MCF 10A (cell line): ENCODE measurements around the gene TMEM31. TPM values are rescaled to one million over a fixed set of nuclear protein-coding genes. Genes with fewer than 3 reads are reported as not detected.
A peak's percentile ranks its signal among the peaks of the same experiment; 100 is the strongest.

Experiments
- BruUV-seq: library from RNA; stranded (reverse); fragments of 400-500 nt; replicated peaks from 2 replicates; lab custom pipeline; 2021; lab: Mats Ljungman, UMichigan
- CTCF ChIA-PET: fragments of 300-600 bp; sonication (Branson Sonifier 250); formaldehyde crosslinking; extraction: SDS; loops from one replicate; lab custom pipeline; 2021; ENCODE audit warnings: antibody characterized with exemption, inconsistent platforms; lab: Yijun Ruan, JAX
- POLR2A ChIA-PET: fragments of 300-600, 350-650 bp; sonication (Branson Sonifier 250); formaldehyde crosslinking; extraction: SDS; loops from one replicate; lab custom pipeline; 2020; ENCODE audit warnings: antibody characterized with exemption, inconsistent platforms; lab: Yijun Ruan, JAX
- DNase-seq: peaks from one replicate; pipeline ENCODE4 v3.0.0-alpha.2; 2018; ENCODE audit not compliant: unreplicated experiment
- H3K27ac Mint-ChIP-seq: one replicate; pipeline ENCODE4 v1.8.0; 2022; ENCODE audit warnings: mild to moderate bottlenecking, low read depth, mixed read lengths; ENCODE audit not compliant: unreplicated experiment
- H3K27me3 Mint-ChIP-seq: one replicate; pipeline ENCODE4 v1.8.0; 2022; ENCODE audit warnings: mixed read lengths; ENCODE audit not compliant: insufficient read depth, unreplicated experiment
- H3K36me3 Mint-ChIP-seq: one replicate; pipeline ENCODE4 v1.8.0; 2022; ENCODE audit warnings: mild to moderate bottlenecking, moderate library complexity, mixed read lengths; ENCODE audit not compliant: insufficient read depth, unreplicated experiment
- H3K4me1 Mint-ChIP-seq: one replicate; pipeline ENCODE4 v1.8.0; 2022; ENCODE audit warnings: mixed read lengths; ENCODE audit not compliant: insufficient read depth, unreplicated experiment
- H3K4me3 Mint-ChIP-seq: one replicate; pipeline ENCODE4 v1.8.0; 2022; ENCODE audit warnings: mild to moderate bottlenecking, moderate library complexity, mixed read lengths; ENCODE audit not compliant: unreplicated experiment
- H3K9me3 Mint-ChIP-seq: one replicate; pipeline ENCODE4 v1.8.0; 2022; ENCODE audit warnings: mixed read lengths; ENCODE audit not compliant: unreplicated experiment
- intact Hi-C: fragments of 100-400 bp; cut with micrococcal nuclease; formaldehyde crosslinking; loops from 2 replicates; pipeline ENCODE4 v1.14.1; 2022
- total RNA-seq: library from RNA; stranded (reverse); gene quantifications from 2 replicates; pipeline ENCODE4 v1.2.3, GENCODE V29; 2022
- TF ChIP-seq, protein P1 (sequence below): fragments of 200-600 bp; IDR thresholded peaks from one replicate; pipeline ENCODE4 v1.8.0; 2022; ENCODE audit warnings: antibody characterized with exemption, mild to moderate bottlenecking; ENCODE audit not compliant: unreplicated experiment

TMEM31 gene
- total RNA-seq, 1 experiment from 2014 or later = not detected

DNA sequence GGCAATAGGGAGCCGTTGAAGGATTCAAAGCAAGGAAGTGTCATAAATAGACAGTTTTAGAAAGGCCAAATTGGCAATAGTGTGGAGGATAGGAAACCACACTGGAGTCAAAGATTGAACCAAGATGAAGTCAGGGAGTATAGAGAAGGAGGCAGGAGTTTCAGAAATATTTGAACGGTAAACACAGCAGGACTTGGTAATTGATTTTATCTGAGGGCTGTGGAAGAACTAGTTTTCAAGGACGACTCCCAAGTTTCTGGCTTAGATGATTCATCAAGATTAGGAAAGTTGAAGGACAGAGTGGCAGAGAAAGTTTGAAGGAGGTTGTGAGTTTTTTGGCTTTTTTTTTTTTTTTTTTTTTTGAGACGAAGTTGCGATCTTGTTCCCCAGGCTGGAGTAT lies 11.5 kb upstream of the TMEM31 start:
- ChIA-PET CTCF (no interaction called here), POLR2A (no interaction called here)
- Mint-ChIP-seq H3K27ac (no peak overlapping the region), H3K4me3 (no peak overlapping the region), H3K27me3 (peaks cover 60% of the 10 kb centered on the region), H3K36me3 (no peaks in the 10 kb centered on the region), H3K4me1 (no peaks in the 10 kb centered on the region), H3K9me3 (no peaks in the 10 kb centered on the region)
- intact Hi-C loops = no loop called here
- BruUV-seq = no TSS peak
- TF ChIP-seq, protein P1, sequence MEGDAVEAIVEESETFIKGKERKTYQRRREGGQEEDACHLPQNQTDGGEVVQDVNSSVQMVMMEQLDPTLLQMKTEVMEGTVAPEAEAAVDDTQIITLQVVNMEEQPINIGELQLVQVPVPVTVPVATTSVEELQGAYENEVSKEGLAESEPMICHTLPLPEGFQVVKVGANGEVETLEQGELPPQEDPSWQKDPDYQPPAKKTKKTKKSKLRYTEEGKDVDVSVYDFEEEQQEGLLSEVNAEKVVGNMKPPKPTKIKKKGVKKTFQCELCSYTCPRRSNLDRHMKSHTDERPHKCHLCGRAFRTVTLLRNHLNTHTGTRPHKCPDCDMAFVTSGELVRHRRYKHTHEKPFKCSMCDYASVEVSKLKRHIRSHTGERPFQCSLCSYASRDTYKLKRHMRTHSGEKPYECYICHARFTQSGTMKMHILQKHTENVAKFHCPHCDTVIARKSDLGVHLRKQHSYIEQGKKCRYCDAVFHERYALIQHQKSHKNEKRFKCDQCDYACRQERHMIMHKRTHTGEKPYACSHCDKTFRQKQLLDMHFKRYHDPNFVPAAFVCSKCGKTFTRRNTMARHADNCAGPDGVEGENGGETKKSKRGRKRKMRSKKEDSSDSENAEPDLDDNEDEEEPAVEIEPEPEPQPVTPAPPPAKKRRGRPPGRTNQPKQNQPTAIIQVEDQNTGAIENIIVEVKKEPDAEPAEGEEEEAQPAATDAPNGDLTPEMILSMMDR = no peak
- no peak for DNase-seq

GRCh38 chrX:103704863-103705262 lies 5.8 kb upstream of the TMEM31 start:
- DNase-seq = no peak
- TF ChIP-seq, protein P1 = no peak
- CTCF ChIA-PET = no interaction called here
- Mint-ChIP-seq H3K27me3 (peaks cover 81% of the 10 kb centered on the region), H3K27ac (no peak overlapping the region), H3K4me3 (no peak overlapping the region), H3K36me3 (no peaks in the 10 kb centered on the region), H3K9me3 (no peaks in the 10 kb centered on the region), H3K4me1 (no peaks in the 10 kb centered on the region)
- POLR2A ChIA-PET = no interaction called here
- intact Hi-C loops = no loop called here
- BruUV-seq = no TSS peak

DNA sequence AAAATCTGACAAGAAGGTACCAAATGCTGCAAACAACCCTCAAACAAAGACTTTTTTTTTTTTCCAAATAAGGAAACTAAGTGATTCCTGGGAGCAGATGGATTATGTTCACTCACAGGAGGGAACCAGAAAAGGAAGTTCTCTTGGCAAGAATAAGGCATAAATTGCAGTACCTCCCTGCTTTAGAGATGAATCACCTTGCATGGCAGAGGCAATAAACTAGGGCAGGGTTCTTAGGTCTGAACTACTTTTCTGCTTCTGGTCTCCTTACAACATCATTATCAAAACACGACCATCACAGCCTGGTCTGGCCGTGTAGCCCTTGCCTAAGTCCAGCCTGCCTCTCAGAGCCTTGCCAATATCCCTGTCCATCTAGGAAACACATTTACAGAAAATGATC lies 6.3 kb downstream of the TMEM31 start:
- Mint-ChIP-seq H3K36me3 (no peaks in the 10 kb centered on the region), H3K4me1 (peaks cover 6% of the 10 kb centered on the region), H3K9me3 (no peaks in the 10 kb centered on the region), H3K27ac (peak overlapping the region; percentile 62), H3K4me3 (no peak overlapping the region), H3K27me3 (peaks cover 73% of the 10 kb centered on the region)
- BruUV-seq = no TSS peak
- TF ChIP-seq, protein P1 = no peak
- peak; percentile 81 for DNase-seq
- intact Hi-C loops = no loop called here
- ChIA-PET POLR2A (no interaction called here), CTCF (no interaction called here)

DNA sequence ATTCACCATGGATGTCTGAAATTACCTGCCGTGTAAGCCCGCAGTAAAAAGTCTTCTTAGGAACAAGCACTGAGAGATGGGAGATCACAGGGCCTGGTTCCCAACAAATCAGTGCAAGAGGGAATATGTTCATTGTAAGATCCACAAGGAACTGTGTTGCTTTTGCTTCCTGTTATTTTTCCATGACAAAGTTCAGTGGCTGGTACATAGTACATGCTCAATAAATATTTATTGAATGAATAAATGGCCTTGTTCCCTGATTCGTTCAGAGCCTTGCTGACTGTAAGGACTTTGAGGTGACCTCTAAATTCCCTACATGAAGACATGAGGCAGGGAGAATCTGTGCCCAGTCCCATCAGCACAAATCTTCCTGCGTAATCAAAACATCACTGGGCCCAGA lies 7.4 kb downstream of the TMEM31 start:
- Mint-ChIP-seq H3K27ac (peak overlapping the region; percentile 62), H3K27me3 (peaks cover 73% of the 10 kb centered on the region), H3K4me1 (peaks cover 14% of the 10 kb centered on the region), H3K9me3 (no peaks in the 10 kb centered on the region), H3K36me3 (no peaks in the 10 kb centered on the region), H3K4me3 (no peak overlapping the region)
- no peak for DNase-seq
- CTCF ChIA-PET = interaction anchor here (0.7 kb wide), 1 partner anchor 486 kb away, joined by 3 read pairs; no protein-coding TSS in a partner anchor
- POLR2A ChIA-PET = no interaction called here
- intact Hi-C loops = no loop called here
- TF ChIP-seq, protein P1 = no peak
- BruUV-seq = no TSS peak
